Measurements from ENCODE around the gene SHC1. TPM values are rescaled to one million over a fixed set of nuclear protein-coding genes. Genes with fewer than 3 reads are reported as not detected.

Gene SHC1
- total and polyA plus RNA-seq, 2 donors from 2014 or later: 43.8 to 153 TPM

GRCh38 chr1:155013632-155014031 lies 43.1 kb upstream of the SHC1 start:
- Histone ChIP-seq H3K9ac (ENCODE audit: low read length in 3 of 3) (no peak overlapping the region), H3K27me3 (ENCODE audit: control insufficient read depth, insufficient read depth, low read length) (no peaks in the 10 kb centered on the region), H3K27ac (ENCODE audit: low read depth in 2 of 2, low read length in 2 of 2) (no peak overlapping the region), H3K36me3 (ENCODE audit: control insufficient read depth in 2 of 3, insufficient read depth in 3 of 3, low read length in 3 of 3) (no peaks in the 10 kb centered on the region), H3K4me1 (ENCODE audit: control insufficient read depth in 2 of 3, insufficient read depth in 2 of 3, low read depth in 1 of 3, low read length in 3 of 3) (peaks cover 0 to 35% (median 9%) of the 10 kb centered on the region in 3 donors), H3K4me3 (ENCODE audit: low read length in 3 of 3) (no peak overlapping the region), H3K9me3 (ENCODE audit: control insufficient read depth in 2 of 3, insufficient read depth in 1 of 3, low read length in 3 of 3) (no peaks in the 10 kb centered on the region)
- TF ChIP-seq CTCF (IDR thresholded peaks at IDR 0.05; ENCODE audit: borderline replicate concordance, extremely low read depth, insufficient read depth): no peak
- intact Hi-C loops (cut with DNase I): no loop called here
- DNase-seq (no peak), FAIRE-seq (no peak)

- H3K9ac ChIP-seq (ENCODE audit: low read length in 3 of 3): no peak overlapping the region
- H3K27me3 ChIP-seq (ENCODE audit: control insufficient read depth, insufficient read depth, low read length): no peaks in the 10 kb centered on the region
- no peaks in the 10 kb centered on the region for H3K9me3 ChIP-seq (ENCODE audit: control insufficient read depth in 2 of 3, insufficient read depth in 1 of 3, low read length in 3 of 3)
- no peak overlapping the region for H3K4me3 ChIP-seq (ENCODE audit: low read length in 3 of 3)
- DNase-seq (no peak), FAIRE-seq (no peak)
- peaks cover 0 to 38% (median 12%) of the 10 kb centered on the region in 3 donors for H3K4me1 ChIP-seq (ENCODE audit: control insufficient read depth in 2 of 3, insufficient read depth in 2 of 3, low read depth in 1 of 3, low read length in 3 of 3)
- no peak for TF ChIP-seq CTCF (IDR thresholded peaks at IDR 0.05; ENCODE audit: borderline replicate concordance, extremely low read depth, insufficient read depth)
- no peak overlapping the region for H3K27ac ChIP-seq (ENCODE audit: low read depth in 2 of 2, low read length in 2 of 2)
- H3K36me3 ChIP-seq (ENCODE audit: control insufficient read depth in 2 of 3, insufficient read depth in 3 of 3, low read length in 3 of 3): no peaks in the 10 kb centered on the region
- intact Hi-C loops (cut with DNase I): no loop called here
Observed at GRCh38 chr1:155012776-155013602, 42.4 kb upstream of the SHC1 start.

- no peak for TF ChIP-seq CTCF (IDR thresholded peaks at IDR 0.05; ENCODE audit: borderline replicate concordance, extremely low read depth, insufficient read depth)
- DNase-seq (peak; percentile 52 to 95 (median 62)), FAIRE-seq (no peak)
- intact Hi-C loops (cut with DNase I): no loop called here
- Histone ChIP-seq H3K4me1 (ENCODE audit: control insufficient read depth in 2 of 3, insufficient read depth in 2 of 3, low read depth in 1 of 3, low read length in 3 of 3) (peaks cover 0 to 40% (median 18%) of the 10 kb centered on the region in 3 donors), H3K4me3 (ENCODE audit: low read length in 3 of 3) (no peak overlapping the region), H3K9ac (ENCODE audit: low read length in 3 of 3) (peak overlapping the region in 1 of 3 donors; percentile 40), H3K27ac (ENCODE audit: low read depth in 2 of 2, low read length in 2 of 2) (peak overlapping the region; percentile 28 to 63), H3K36me3 (ENCODE audit: control insufficient read depth in 2 of 3, insufficient read depth in 3 of 3, low read length in 3 of 3) (no peaks in the 10 kb centered on the region), H3K27me3 (ENCODE audit: control insufficient read depth, insufficient read depth, low read length) (no peaks in the 10 kb centered on the region), H3K9me3 (ENCODE audit: control insufficient read depth in 2 of 3, insufficient read depth in 1 of 3, low read length in 3 of 3) (no peaks in the 10 kb centered on the region)
Observed at GRCh38 chr1:155012026-155012546, 41.5 kb upstream of the SHC1 start.
